GM19035 (cell line): Measurements from ENCODE around the gene MILR1.
"Not testable (repeated sequence)": the region's sequence is repeated elsewhere in the genome, so short reads cannot be mapped to it uniquely, and the experiment has no call there.

Experiments
- ATAC-seq: cut with Tn5 transposase; IDR thresholded peaks from one replicate; pipeline ENCODE4 v1.9.1; 2021; ENCODE audit not compliant: unreplicated experiment

The MILR1 gene

DNA sequence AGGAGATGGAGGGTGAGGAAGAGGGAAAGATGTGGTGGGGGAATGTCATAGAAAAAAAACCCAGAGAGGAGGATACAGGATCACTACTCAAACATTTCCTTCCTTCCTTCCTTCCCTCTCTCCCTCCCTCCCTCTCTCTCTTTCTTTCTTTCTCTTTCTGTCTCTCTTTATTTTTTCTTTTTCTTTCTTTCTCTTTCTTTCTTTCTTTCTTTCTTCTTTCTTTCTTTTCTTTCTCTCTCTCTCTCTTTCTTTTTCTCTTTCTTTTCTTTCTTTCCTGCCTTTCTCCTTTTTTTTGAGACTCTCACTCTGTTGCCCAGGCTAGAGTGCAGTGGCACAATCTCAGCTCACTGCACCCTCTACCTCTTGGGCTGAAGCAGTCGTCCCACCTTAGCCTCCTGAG is 17.9 kb downstream of the MILR1 start:
- ATAC-seq = not testable (repeated sequence)

DNA sequence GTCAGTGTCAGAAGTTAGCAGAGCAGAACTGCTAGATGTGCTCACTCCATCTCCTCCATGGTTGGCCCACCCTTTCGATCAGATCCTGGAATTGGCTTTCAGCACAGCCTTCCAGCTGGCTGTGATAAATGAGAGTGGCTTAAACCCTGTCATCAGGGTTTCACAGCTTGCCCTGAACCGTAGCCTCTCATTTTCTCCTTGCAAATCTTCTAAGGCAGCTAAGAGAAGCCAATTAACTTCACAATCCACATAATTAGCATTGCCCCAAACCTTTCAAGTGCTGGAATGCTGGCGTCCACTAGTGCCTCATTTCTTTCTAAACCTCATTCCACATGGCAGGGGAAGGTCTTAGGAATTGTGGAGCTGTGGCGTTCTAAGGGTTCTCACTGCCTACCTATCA is 21.7 kb downstream of the MILR1 start:
- no peak for ATAC-seq

DNA sequence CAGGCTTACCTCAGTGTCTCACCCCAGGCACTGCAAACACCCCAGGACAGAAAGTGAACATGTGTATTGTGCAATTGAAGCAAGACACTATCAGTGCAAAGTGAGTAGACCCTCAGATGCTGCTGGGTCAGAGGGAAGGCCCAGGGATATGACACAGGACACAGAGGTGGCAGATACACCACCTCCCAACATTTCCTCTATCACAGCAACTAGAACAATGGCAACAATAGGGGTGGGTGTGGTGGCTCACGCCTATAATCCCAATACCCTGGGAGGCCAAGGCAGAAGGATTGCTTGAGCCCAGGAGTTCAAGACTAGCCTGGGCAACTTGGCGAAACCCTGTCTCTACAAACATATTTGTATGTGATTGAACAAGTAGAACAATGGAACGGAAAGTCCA is 22.5 kb downstream of the MILR1 start:
- ATAC-seq = no peak

DNA sequence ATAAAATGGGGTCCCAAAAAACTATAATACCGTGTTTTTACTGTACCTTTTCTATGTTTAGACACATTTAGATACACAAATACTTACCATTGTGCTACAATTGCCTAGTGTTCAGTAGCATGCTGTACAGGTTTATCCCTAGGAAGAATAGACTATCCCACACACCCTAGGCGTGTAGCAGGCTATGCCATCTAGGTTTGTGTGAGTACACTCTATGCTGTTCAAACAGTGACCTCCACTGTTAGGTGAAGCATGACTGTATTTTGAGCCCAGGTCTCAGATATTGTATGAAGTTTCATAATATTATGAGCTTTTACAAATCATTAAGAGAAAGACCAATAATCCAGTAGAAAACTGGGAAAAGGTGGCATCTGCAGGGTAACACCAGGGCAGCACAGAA is 23.6 kb downstream of the MILR1 start:
- no peak for ATAC-seq

DNA sequence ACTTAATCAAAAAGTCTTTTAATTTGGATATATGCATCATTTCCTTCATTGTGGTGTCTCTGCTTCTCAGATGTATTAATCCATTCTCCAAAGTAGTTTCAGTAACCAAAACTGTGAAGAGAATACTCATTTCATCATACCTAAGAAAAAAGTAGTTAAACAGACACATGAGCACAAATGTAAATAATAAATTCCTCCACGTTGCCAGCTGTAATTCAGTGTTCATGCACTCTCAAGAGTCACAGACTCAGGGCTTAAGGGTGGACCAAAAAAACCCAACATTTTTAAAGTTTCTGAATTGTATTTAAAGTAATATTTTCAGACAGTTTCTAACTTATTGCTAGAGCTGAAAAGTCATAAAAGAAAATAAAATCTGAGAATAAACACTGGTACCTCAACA is 28.9 kb downstream of the MILR1 start:
- no peak for ATAC-seq

DNA sequence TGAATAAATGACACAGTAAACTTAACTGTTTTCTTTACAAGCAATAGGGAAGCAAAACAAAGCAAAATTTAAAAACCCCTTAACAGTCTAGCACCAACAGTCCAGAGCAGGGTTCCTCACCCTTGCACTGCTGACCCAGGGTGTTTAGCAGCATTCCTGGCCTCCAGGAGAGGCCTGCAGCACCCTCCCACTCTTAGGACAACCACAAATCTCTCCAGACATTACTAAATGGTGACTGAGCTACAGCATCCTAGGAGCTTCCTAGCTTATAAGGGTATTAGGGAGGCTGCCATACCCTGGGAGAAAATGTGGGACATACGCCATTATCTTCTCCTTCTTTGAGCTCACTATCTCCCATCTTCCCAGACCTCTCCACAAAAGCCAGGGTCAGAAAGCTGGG is 32.0 kb downstream of the MILR1 start:
- no peak for ATAC-seq

DNA sequence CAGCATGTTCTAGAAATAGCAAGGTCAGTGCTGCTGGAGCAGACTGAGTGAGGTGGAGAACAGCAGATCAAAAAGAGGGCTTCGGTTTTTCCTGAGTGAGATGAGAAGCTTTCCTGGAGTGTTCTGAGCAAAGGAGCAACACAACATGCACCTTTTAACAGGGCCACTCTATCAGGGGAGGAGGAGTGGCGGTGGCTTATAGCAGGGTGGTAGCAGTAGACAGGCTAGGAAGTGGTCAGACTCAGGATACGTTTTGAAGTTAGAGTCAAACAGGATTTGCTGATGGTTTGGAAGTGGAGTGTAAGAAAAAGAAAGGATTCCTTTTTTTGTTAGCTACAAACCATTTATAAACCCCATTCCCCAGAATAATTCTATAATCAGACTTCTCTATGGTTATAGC is 35.5 kb downstream of the MILR1 start:
- no peak for ATAC-seq

DNA sequence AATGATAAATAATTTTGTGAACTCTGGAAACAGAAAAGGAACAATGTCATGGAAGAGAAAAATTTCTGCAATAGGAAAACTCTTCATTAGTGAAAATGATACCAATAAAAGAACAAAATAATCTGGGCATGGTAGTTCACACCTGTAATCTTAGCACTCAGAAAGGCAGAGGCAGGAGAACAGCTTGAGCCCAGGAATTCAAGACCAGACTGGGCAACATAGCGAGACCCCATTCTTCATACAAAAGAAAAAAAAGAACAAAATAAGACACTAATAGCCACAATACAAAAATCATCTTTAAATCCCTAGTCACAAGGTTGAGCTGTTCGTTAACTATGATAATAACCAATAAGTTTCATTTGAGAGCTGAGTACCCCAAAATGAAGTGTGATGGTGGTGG is 39.4 kb downstream of the MILR1 start:
- ATAC-seq = no peak

DNA sequence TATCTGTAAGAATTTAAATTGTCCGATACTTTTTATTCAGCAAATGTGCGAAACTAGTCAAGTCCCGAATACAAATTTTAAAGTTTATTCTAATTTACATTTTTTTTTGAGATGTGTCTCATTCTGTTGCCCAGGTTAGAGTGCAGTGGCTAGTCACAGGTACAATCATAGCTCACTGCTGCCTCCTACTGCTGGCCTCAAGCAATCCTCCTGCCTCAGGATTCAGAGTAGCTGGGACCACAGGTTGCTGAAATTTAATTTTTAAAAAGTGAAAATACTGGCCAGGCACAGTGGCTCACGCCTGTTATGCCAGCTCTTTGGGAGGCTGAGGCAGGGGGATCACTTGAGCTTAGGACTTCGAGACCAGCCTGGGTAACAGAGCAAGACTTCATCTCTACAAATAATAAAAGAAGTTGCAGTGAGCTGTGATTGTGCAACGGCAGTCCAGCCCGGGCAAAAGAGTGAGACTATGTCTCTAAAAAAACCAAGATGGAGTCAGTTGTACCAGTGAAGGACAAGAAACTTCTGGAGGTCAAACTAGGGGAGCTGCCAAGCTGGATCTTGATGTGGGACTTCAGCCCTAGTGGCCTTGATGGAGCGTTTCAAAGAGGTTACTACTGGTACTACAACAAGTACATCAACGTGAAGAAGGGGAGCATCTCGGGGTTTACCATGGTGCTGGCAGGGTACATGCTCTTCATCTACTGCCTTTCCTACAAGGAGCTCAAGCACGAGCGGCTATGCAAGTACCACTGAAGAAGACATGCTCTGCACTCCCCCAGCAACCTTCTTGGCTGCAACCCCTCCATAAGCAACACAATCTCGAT is 42.3 kb downstream of the MILR1 start:
- no peak for ATAC-seq

DNA sequence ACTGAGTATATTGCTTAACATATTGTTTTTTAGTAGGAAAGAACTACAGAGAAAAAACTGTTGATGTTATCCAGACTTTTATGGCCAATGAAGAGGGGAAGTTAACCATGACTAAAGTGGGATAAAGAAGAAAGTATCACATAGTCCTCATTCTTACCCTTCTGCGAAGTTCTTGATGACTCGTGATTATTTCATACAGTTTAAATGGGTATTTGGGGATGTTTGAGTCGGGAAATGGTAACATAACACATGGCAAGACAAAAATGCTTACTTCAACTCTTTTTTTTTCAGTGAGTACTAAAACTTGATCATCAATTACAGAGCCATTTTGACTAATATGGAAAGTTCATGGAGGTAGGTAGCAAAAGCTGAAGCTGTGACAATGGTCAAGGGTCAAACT is 43.1 kb downstream of the MILR1 start:
- no peak for ATAC-seq

DNA sequence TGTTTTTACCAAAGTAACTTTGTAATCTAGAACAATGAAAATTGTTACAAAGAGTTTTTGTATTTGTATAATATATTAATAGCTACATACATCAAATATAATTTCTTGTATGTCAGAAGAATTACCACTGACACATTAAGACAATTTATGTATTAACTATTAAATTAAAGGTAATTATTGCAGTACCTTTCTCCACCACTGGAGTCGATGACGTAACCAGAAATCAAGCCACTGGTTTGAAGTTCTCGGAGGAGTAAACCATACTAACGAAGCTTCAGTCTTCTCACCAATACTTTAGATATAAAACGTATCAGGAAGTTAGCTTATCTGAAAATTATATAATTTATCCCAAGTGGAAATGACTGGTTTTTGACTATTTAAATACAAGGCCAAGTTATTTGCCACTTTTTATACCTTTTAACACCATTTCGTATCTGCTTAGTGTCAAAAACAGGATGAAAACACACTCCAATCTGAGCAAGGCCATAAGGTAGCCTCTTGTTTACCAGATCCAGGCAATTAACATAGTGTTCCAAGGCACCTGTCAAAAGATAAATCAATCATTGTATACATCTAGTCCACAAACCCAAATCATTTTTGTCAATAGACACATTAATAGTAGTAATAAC is 43.7 kb downstream of the MILR1 start:
- no peak for ATAC-seq

DNA sequence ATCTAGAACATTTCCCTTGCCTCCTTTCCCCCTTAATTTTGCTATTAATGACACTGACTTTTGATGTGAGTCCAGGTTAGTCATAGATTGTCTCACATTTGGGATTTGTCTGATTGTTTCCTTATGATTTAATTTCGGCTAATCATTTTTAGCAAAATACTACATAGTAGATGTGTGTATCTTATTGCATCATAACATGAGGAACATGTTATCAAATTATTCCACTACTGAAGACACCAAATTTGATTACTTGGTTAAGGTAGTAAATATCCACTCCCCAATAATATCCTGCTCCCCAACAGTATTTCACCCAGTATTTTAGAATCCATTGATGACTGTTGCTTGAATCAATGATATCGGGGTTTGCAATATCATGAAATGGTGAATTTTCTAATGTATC is 45.2 kb downstream of the MILR1 start:
- ATAC-seq = no peak

DNA sequence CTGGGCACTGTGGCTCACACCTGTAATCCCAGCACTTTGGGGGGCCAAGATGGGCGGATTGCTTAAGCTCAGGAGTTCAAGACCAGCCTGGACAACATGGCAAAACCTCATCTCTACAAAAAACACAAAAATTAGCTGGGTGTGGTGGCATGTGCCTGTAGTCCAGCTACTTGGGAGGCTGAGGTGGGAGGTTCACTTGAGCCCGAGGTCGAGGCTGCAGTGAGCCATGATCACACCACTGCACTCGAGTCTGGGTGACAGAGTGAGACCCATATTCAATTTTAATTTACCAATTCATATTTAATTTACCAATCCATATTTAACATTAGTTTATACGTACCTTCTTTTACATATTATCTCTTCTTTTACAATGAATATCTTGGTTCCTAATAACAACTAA is 46.4 kb downstream of the MILR1 start:
- not testable (repeated sequence) for ATAC-seq

DNA sequence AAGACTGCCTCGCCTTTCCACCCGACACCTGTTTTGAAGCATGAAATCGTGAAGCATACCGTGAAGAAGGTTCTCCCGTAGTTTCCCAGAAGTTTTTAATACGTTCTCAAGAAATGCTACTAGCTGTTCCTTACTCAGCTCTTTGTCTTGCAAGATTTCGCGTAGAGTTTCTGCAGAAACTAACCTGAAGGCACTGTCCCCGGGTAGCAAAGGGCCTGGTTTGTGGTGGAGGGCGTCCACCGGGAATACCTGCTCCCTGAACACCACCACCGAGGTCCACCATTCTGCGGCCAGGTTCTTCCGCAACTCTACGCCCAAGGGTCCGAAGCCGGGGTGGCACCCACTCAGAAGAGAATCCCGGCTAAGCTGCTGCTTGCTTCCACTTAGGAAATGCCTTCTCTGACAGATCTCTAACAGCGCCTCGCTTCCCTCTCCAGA is 47.5 kb downstream of the MILR1 start:
- no peak for ATAC-seq

DNA sequence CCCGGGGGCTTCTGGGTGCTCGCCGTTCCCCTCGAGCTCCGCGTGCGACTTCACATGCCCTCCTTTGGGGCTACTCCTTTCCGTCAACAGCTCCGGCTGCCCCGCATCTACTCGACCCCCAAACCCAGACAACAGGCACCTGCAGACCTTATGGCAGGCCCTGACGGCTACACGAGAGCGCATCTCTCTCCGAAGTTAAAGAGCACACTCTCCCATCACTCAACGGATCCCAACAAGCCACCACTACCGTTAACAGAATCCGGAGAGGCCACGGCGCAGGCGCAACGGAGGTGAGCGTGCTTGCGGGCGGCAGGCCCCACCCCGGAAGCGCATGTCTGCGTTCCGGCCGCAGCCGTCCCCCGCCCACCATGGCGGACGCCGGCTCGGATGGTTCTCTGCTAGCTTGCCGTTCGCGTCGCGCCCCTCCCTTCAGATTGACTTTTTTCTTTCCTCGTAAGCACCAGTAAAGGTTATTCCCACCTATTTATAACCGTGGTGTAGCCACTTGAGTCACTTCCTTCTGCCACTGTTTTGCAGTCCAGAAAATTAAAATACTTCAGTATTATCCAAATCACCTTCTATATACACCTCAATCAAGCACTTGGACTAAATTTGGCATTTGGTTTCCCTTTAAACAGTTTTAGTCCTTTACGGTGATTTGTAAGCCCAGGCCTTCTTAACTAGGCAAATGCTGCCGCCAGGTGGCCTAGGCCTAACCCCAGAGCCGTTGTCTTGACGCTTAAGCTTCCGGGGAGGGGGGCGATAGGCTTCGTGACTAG is 48.1 kb downstream of the MILR1 start, which contains the start of gene POLG2:
Gene POLG2 (minus strand): TSS at position 269 of the 779 bp plus-strand sequence. CDS start 86 bp downstream, at position 183.
- peak; percentile 80 for ATAC-seq

DNA sequence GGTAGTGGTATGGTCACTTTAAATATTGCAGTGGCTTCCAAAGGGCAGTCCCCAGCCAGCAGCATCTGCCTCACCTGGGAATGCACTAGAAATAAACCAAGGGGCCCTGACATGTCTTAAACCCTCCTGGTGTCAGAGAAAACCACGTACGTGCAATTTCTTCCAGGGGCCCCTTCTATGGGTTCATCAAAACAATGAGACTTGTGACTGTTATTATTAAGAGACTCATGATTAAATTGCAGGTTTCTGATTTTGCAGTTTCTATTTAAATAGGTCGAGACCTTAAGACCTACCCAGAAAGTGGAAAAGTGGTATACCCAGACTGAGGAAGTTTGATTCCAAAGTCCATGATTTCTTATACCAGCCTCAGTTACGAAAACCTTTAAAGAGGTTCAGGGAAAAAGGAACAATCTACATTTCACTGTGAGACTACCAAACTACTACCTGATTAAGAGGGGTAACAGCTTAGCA is 48.7 kb downstream of the MILR1 start:
- ATAC-seq = no peak

DNA sequence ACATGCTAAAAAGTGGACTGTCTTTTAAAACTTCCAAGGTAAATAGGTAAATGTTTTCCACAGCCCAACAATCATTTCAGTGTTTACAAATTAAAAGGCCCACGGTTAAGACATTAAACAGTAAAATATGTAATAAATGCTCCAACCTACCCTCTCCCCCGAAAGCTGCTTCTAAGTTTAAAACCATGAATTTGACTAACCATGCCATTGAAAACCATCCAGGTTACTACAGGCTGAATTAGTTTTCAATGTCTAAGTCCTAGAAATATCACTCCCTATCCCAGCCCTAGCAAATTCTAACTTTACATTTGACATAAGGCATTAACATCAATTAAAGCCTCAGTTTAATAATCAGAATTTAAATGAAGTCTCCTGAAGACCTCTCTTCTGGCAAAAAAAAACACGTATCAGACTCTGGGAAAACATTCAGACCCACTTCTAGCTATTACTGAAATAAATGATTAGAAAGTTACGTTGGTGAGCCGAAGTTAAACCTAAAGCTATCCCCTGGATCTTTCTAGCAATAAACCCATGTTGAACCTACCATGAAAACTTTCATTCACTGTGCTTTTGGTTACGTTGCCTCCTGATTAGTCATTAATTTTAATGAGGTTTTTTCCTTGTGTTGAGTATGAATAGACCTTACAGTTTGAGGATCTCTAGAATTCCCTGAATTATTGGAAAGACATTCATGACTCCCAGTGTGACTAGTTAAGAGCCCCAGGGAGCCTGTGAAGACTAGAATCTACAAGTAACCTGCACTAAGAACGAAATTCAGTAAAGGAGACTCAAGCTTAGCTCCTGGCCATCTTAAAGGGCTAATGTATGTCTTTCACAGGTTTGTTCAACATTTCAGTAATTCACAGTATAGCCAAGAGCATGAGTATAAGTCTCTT is 49.6 kb downstream of the MILR1 start:
- ATAC-seq = no peak

DNA sequence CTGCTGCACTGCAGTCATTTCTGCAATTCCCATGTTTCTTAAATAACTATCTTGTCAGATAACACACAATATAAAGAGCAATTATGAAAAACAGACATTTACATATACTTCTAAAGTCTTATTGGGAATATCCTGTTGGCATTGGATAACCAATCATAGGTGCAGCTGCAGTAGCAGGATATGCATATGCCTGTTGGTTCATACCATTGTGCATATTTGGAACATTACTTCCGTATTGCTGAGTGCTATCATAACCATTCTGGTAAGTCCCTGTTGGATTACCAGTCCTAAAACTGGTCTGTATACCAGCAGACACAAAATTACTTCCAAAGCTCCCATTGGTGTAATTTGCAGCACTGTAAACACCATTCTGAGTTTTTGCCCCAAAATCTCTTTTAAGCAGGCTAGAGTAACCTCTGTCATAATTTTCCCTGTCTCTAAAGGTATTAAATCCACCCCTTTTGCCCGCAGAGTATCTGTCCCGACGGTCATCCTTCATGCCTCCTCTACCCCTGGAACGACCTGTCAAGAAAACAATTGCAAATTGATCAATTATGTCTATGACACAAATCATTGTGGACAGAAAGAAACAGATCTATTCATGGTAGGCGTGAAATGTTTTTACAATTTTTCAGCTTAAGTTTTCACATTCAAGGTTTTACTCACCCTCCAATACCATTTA is 51.0 kb downstream of the MILR1 start:
- no peak for ATAC-seq

DNA sequence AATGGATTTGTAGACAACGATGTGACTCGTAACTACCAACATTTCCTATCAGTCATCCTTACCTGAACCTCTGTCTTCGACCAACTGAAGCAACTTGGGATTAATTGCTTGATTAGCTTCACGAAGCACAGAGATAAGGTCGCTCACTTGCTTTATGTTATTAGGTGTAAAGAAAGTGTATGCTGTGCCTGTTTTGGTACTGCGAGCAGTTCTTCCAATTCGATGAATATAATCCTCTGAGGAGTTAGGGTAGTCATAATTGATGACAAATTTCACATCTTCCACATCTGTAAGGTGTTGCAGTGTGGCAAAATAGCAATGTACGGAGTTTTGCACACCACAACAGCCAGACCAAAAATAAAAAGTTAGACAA is 51.6 kb downstream of the MILR1 start:
- ATAC-seq = no peak
